GM18526 (cell line): ENCODE measurements around the gene HOXC9.

Source experiments
- POLR2A ChIP-seq: IDR thresholded peaks from 3 replicates; pipeline ENCODE4 v1.6.1; 2011; ENCODE audit not compliant: insufficient read length; ENCODE audit errors: extremely low read depth

HOXC9 gene

DNA sequence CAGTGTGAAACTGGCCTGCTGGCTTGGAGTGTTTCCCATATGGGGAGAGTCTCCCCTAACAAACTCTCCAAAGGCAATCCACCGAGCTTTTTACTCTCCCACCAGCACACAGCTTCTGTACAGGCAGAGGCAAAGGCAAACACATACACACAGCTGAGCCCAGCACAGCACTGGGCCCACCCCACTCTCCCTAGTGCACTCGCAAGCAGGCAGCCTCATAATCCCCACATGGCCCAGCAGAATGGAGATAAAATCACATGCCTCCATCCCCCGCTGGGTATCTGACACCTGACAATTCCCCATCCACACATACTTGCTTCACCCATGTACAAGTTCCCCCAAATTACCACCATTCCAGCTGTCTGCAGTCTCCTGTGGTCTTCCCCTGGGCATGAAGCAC, 41.8 kb upstream of the HOXC9 start:
- TF ChIP-seq POLR2A = no peak

DNA sequence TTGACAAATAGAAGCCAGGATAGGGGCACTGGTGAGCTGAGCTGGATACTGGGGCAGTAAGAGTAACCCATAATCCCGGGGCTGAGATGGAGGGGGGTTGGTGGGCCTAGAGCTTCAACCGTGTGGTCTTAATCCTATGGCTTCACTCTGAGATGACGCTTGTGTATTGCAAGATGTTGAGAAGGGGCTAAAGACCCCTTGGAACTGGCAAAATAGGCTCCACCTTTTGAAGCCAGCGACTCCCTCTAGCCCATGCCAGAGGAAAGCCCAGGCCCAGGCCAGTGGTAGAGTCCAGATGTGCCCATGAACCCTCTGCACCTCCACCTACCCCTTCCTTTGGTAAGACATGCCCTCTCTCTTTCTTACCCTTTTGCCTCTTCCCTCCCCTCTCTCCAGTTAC, 40.6 kb upstream of the HOXC9 start:
- TF ChIP-seq POLR2A = no peak

DNA sequence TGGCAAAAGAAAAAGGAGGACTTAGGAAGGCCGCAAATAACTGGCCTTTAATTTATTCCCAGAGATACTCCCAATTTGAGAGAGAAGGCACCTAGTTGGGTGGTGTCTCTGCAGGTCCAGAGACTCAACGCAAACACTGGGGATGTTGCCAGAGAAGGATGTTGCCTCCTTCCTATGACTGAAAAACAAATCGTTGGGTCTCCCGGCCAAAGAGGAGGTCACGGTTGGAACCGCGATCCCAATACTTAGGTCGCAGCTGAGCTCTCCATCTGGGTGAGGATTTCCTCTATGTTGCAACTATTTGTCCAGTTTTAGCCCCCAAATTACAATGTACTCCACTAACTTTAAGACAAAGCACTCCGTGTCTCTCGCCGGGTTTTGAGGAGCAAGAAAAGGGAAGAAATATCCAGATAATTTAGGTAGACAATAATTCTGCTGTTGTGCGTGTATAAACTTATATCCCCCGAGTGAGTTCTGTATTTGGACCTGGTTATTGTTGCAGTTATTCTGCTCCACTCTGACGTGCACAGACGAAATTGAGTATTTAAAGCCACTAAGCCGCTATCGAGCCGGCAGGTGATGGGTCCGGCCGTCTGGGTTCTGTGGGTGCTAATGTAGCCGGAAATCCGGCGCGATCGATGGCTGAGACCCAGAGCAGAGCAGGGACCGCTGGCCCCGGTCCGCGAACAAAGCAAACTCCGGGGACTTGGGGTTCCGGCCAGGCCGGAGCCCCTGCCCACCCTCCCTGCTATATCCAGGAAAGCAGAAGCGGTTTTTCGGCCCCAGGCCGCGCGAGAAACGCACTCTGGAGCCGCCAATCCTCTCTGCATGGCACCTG, 39.6 kb upstream of the HOXC9 start:
- TF ChIP-seq POLR2A = no peak

DNA sequence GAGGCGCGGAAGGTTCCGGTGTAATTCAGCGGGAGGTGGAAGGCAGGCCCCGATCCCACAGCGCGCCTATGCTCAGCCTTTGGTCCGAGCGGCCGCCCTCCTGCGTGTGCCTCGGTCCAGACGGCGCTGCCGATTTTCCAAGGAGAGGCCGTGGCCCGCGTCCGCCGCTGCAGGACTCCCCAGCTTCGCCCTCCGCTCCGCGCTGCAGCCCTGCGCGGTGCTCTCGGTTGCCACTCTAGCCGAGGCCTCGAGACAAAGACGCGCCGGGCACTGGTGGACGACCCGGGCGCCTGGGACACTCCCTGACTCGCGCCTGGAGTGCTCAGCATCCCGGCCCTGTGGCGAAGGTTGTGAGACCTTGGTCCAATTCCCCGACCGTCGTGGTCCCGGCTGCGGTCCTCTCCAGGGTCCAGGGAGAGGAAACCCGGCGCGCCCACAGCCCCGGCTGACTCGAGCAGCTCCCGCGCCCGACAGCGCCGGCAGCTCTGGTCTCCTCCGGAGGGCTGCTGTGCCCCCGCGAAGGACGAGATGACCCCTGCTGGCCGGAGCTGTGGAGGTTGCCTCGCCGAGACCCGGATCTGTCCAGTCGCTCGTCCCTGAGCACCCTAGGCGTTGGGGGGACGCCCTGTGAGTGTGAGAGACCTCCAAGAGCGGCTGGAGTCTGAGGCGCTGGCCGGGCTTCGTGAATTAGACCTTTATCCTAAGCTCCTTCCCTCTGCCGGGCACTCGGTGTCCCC, 38.8 kb upstream of the HOXC9 start:
- no peak for TF ChIP-seq POLR2A

DNA sequence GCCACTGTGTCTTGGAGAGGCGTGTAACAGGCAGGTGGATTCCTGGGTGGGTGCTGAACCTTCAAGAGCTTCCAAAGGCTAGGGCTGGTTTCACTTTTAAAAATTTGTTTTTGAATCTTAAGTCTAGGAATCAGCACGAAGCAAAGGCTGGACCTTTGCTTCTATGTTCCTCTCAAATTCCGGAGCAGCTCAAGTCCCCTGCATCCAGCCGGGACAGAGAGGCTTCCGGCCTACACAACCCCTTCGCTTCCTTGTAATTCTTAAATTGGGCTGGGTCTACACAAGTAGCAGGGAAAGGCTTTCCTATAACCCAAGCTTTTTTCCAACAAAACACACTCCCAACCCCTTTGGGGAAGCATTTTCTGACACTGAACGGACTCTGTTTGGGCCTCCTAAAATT, 37.0 kb upstream of the HOXC9 start:
- TF ChIP-seq POLR2A = no peak

DNA sequence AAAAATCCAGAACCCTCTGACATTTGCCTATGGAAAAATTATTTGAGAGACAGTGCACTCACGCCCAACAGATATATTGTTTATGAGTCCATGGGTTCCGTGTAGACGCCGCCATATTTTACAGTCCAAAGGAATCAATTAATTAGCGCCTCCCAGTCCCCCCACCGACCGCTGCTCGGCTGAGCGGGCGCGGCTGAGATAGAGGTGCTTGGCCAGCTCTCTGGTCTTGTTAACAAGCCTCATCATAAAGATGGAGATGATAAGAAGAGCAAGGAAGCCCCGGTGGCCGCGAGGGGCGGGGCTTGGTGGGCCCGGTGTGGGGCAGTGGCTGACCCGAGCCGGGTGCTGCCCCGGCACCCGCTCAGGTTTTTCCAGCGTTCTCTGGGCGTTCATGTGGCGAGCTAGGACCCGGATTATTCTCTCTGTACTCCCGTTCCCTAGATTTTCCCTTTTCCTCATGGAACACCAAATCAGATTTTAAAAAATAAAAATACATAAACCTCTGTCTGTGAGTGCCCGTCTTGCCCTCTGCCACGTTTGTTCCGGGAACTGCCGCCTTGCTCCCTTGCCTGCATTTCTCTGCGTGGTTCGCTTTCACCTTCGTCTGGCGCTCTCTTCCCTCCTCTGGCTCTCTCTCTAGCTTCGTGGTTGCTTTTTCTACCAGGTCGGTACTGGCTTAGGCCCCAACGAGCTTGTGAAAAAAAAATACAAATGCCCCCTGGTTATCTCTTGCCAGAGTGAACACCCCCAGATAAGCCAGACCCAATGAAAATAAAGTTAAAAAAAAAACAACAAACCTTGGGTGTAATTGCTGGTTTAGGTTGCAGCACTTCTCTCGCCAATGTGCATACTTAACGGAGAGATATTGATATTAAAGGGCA, 36.3 kb upstream of the HOXC9 start:
- no peak for TF ChIP-seq POLR2A

DNA sequence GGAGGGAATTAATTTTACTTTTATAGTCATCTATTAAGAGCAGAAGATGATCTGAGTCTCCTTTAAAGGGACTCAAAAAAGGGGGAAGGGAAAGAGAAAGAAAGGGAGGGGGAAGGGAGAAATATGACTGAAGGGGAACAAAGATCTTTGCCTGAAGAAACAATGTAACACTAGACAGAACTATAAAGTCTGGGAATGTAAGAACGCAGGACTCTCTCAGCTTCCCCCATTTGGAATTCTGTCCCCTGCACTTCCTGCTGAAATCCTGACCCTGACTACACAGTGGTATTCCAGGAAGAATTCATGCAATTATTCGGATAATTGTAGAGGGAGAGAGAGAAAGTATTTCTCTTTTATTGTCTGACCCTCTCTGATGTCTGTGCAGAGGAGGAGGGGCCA, 35.6 kb upstream of the HOXC9 start:
- no peak for TF ChIP-seq POLR2A

DNA sequence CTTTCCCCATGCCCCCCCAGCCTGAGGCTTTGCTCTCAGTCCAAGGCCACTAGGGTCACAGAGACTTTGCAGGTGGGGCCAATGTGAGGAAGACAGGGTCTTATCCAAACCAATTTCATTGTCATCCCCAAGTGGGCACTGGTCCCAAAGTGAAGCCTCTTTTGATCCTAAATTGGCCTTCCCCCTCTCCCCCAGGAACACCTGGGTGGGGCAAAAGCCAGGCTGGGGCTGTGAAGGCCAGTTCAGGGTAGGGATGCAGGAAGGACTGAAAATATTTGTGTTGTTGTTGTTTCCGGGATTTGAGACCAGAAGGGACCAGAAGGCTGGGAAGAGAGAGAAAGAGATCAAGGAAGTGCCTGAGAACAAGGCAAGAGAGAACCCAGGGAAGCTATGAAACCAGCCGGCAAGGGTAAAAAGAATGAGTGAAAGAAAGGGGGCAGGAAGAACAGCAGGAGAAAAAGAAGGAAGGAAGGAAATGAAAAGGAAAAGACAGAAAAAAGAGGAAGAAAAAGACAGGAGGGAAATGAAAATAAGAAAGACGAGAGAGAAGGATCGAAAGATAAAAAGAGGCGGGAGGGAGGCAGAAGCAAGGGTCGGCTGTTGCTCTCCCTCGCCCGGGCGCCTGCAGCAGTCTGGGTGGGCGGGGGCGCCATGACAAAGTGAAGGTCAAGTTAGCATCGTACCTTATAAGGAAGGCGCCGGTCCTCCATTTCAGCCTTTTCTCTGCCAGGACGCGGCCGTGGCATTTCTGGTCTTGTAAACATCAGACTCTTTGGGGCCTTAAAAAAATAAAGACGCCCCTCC, 34.5 kb upstream of the HOXC9 start:
- TF ChIP-seq POLR2A = no peak

DNA sequence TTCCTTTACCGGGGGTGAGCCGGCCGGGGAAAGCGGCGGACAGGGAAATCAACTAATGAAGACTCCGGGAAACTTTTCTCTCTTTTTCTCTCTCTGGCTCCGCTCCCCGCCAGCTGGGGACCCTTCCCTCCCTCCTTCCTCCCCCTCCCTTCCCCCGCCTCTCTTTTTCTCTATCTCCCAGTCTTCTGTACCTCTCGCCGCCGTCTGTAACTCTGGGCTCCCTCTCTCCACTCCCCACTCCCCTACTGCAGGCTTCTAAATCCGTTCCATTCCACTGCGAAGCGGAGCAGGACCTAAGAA, 33.9 kb upstream of the HOXC9 start:
- TF ChIP-seq POLR2A = no peak

DNA sequence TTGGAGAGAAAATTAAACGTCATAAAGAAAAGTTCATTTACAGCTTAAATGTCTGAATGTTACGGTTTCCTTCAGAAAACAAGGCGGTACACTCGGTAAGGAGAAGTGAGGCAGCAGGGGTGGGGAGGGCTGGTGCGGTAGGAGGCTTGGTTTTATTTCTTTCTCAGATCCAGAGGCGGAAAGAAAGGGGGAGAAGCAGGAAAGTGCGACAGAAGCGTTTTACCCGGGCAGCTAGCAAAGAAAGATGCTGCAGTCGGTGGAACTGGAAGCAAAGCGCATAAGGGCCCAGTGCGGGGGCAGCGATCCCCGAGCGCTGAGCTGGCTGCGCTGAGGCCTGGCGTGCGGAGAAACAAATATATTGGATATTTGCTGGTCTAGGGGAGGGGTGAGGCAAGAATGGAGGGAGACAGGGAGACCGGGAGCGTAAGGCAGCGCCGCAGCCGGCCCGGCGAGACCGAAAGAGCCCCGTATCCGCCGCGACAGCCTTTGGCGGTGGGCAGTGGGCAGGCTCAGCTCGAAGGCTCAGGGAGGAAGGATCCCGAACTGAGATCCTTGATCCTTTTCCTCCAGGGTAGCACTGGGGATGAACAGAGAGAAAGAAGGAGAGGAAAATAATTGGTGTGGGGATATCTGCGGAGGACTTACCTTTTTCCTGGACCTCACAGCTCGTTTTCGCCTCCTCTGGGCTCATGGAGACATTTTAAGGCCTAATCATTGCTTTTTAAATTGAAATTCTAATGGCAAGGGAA, 33.4 kb upstream of the HOXC9 start:
- no peak for TF ChIP-seq POLR2A

DNA sequence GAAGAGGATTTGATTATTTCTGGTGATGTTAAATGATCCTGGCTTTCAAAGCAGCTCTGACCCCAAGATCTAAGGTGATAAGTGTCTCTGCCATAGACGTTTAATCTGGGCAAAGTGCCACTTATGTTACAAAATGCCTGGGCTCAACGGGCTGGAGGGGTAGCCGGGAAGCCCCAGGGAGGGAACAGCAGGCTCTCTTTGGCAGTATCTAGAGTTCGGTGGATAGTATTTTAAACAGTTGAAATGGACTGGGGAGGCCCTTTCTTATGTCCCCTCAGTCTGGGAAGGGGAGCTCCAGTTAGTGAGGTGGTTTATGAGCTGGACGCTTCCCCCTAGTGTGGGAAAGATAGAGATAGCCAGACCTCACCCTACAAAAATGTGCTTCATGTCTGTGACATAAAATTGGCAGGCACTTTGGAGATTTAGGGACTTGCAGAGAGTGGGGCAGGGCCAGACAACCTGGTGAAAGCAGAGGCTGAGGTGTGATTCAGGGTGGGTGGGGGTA, 32.5 kb upstream of the HOXC9 start:
- TF ChIP-seq POLR2A = no peak

DNA sequence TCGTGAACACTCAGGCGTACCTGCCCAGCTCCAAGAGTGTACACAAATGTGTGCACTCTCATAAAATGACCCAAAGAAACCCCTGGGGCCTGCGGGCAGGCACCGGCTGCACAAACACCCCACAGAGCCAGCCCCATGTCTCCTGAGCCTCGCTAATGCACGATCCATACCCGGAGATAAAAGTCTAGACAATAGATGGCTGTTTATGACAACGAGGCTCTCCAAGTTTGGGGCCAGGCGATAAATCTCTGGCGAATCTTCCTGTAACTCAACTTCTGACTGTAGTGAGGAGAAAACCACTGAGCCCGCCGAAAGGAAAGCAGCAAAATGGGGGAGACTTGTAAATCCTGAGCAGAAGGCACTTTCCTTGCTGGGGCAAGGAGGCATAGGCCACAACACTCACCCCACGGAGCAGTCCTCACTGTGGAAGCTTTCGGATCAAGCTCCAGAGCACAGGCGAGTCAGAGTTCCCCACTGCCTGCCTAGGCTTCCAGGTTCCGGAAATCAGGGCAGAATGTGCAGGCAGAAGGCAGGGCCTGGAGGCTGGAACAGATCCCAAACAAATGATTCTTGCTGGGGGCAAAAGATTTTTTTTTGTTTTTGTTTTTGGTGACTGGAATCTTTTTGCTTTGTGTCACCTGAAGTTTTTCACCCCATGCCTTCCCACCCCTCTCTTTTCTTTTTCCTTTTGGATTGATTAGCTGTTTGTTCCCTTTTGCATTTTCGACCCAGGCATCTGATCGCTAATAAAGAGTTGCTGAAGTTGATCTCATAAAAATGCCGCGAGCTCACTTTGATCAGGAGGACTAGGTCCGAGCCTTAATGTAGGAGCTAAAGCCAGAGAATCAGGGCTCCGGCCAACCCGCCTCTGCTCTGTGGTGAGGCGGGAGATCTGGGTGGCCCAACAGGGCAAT, 31.5 kb upstream of the HOXC9 start:
- TF ChIP-seq POLR2A = no peak
